HUES6 (cell line): Measurements from ENCODE around the gene F11.
"Not testable (repeated sequence)": the region's sequence is repeated elsewhere in the genome, so short reads cannot be mapped to it uniquely, and the experiment has no call there.

ENCODE experiments used
- H3K27ac ChIP-seq: 2 replicates; pipeline ENCODE4 v1.7.0; 2013; ENCODE audit warnings: low read depth, mild to moderate bottlenecking, low read length, inconsistent platforms
- H3K27me3 ChIP-seq: 2 replicates; pipeline ENCODE4 v1.6.1; 2013; ENCODE audit warnings: low read length; ENCODE audit not compliant: control insufficient read depth, insufficient read depth
- H3K36me3 ChIP-seq: 2 replicates; pipeline ENCODE4 v1.6.1; 2013; ENCODE audit warnings: low read length; ENCODE audit not compliant: control insufficient read depth, insufficient read depth
- H3K4me1 ChIP-seq: 2 replicates; pipeline ENCODE4 v1.6.1; 2013; ENCODE audit warnings: low read length; ENCODE audit not compliant: control insufficient read depth, insufficient read depth
- H3K4me3 ChIP-seq: 2 replicates; pipeline ENCODE4 v1.5.1; 2013; ENCODE audit warnings: low read depth, low read length
- H3K9ac ChIP-seq: one replicate; pipeline ENCODE4 v1.6.1; 2013; ENCODE audit warnings: mild to moderate bottlenecking, low read length
- H3K9me3 ChIP-seq: 2 replicates; pipeline ENCODE4 v1.6.1; 2013; ENCODE audit warnings: low read depth, low read length; ENCODE audit not compliant: control insufficient read depth, insufficient read depth

Gene F11

GRCh38 chr4:186236126-186236525 is 29.9 kb upstream of the F11 start:
- H3K9me3 ChIP-seq, result peaks cover 7% of the 10 kb centered on the region; the same call in 1 of the 2 replicates
- H3K9ac ChIP-seq, result no peak overlapping the region
- no peaks in the 10 kb centered on the region for H3K27me3 ChIP-seq

GRCh38 chr4:186240452-186240847 is 25.5 kb upstream of the F11 start:
- Histone ChIP-seq H3K27ac (peak overlapping the region; percentile 78; the same call in 1 of the 2 replicates), H3K36me3 (peaks cover 24% of the 10 kb centered on the region; the same call in 1 of the 2 replicates), H3K9me3 (peaks cover 10% of the 10 kb centered on the region; the same call in 1 of the 2 replicates), H3K27me3 (no peaks in the 10 kb centered on the region), H3K4me3 (no peak overlapping the region), H3K4me1 (peaks cover 19% of the 10 kb centered on the region), H3K9ac (peak overlapping the region; percentile 63)

More at GRCh38 chr4:186236126-186236525, 29.9 kb upstream of the F11 start:
- Histone ChIP-seq H3K27ac (no peak overlapping the region), H3K4me1 (peaks cover 8% of the 10 kb centered on the region), H3K36me3 (no peaks in the 10 kb centered on the region), H3K4me3 (no peak overlapping the region)

- peak overlapping the region; percentile 19; the same call in 1 of the 2 replicates for H3K4me3 ChIP-seq
- H3K4me1 ChIP-seq, result peaks cover 19% of the 10 kb centered on the region
- H3K27ac ChIP-seq, result peak overlapping the region; percentile 78; the same call in 1 of the 2 replicates
- H3K9ac ChIP-seq, result peak overlapping the region; percentile 63
- H3K27me3 ChIP-seq, result no peaks in the 10 kb centered on the region
- H3K9me3 ChIP-seq, result peaks cover 12% of the 10 kb centered on the region
- H3K36me3 ChIP-seq, result peaks cover 24% of the 10 kb centered on the region; the same call in 1 of the 2 replicates
Measured at GRCh38 chr4:186240848-186241491, 25.0 kb upstream of the F11 start.

GRCh38 chr4:186241616-186242015 is 24.4 kb upstream of the F11 start:
- H3K27ac ChIP-seq, result peak overlapping the region; percentile 78; the same call in 1 of the 2 replicates
- H3K36me3 ChIP-seq, result peaks cover 25% of the 10 kb centered on the region; the same call in 1 of the 2 replicates
- peak overlapping the region; percentile 63 for H3K9ac ChIP-seq
- H3K4me1 ChIP-seq, result peaks cover 19% of the 10 kb centered on the region
- H3K27me3 ChIP-seq, result no peaks in the 10 kb centered on the region
- H3K4me3 ChIP-seq, result peak overlapping the region; percentile 19
- H3K9me3 ChIP-seq, result peaks cover 13% of the 10 kb centered on the region

- peak overlapping the region; percentile 78; the same call in 1 of the 2 replicates for H3K27ac ChIP-seq
- peak overlapping the region; percentile 96 for H3K9ac ChIP-seq
- H3K4me3 ChIP-seq, result peak overlapping the region; percentile 65
- H3K9me3 ChIP-seq, result peaks cover 13% of the 10 kb centered on the region
- H3K27me3 ChIP-seq, result not testable (repeated sequence)
- peaks cover 19% of the 10 kb centered on the region for H3K4me1 ChIP-seq
- peaks cover 29% of the 10 kb centered on the region; the same call in 1 of the 2 replicates for H3K36me3 ChIP-seq
Measured at GRCh38 chr4:186242031-186242430, 24.0 kb upstream of the F11 start.

- Histone ChIP-seq H3K4me1 (peaks cover 24% of the 10 kb centered on the region), H3K4me3 (peak overlapping the region; percentile 65), H3K27me3 (no peaks in the 10 kb centered on the region), H3K36me3 (peaks cover 29% of the 10 kb centered on the region; the same call in 1 of the 2 replicates), H3K9ac (peak overlapping the region; percentile 96), H3K27ac (no peak overlapping the region), H3K9me3 (peaks cover 9% of the 10 kb centered on the region)
Measured at GRCh38 chr4:186243331-186243730, 22.7 kb upstream of the F11 start.

- Histone ChIP-seq H3K4me3 (peak overlapping the region; percentile 65), H3K36me3 (peaks cover 29% of the 10 kb centered on the region; the same call in 1 of the 2 replicates), H3K9ac (peak overlapping the region; percentile 96), H3K27me3 (no peaks in the 10 kb centered on the region), H3K27ac (peak overlapping the region; percentile 58; the same call in 1 of the 2 replicates), H3K4me1 (peaks cover 39% of the 10 kb centered on the region), H3K9me3 (peaks cover 6% of the 10 kb centered on the region; the same call in 1 of the 2 replicates)
Measured at GRCh38 chr4:186244835-186245234, 21.2 kb upstream of the F11 start.

GRCh38 chr4:186247062-186247752 is 18.8 kb upstream of the F11 start:
- H3K4me1 ChIP-seq, result peaks cover 47% of the 10 kb centered on the region
- H3K36me3 ChIP-seq, result peaks cover 38% of the 10 kb centered on the region
- peak overlapping the region; percentile 76 for H3K4me3 ChIP-seq
- not testable (repeated sequence) for H3K27me3 ChIP-seq, H3K9me3 ChIP-seq
- peak overlapping the region; percentile 92 for H3K27ac ChIP-seq
- H3K9ac ChIP-seq, result peak overlapping the region; percentile 96

- Histone ChIP-seq H3K4me1 (peaks cover 45% of the 10 kb centered on the region), H3K4me3 (peak overlapping the region; percentile 35; the same call in 1 of the 2 replicates), H3K27me3 (no peaks in the 10 kb centered on the region), H3K27ac (peak overlapping the region; percentile 78), H3K9ac (peak overlapping the region; percentile 75), H3K9me3 (peaks cover 6% of the 10 kb centered on the region; the same call in 1 of the 2 replicates), H3K36me3 (peaks cover 35% of the 10 kb centered on the region)
Measured at GRCh38 chr4:186248643-186249042, 17.3 kb upstream of the F11 start.

- Histone ChIP-seq H3K36me3 (peaks cover 29% of the 10 kb centered on the region), H3K4me1 (peaks cover 45% of the 10 kb centered on the region), H3K27me3 (no peaks in the 10 kb centered on the region), H3K9ac (peak overlapping the region; percentile 62), H3K9me3 (peaks cover 3% of the 10 kb centered on the region; the same call in 1 of the 2 replicates), H3K4me3 (peak overlapping the region; percentile 1), H3K27ac (peak overlapping the region; percentile 78)
Measured at GRCh38 chr4:186249785-186250754, 15.9 kb upstream of the F11 start.
